Keratinocyte (primary cell): ENCODE measurements around the gene RBAK.
"Not testable (repeated sequence)": the region's sequence is repeated elsewhere in the genome, so short reads cannot be mapped to it uniquely, and the experiment has no call there.

Experiments
- CTCF ChIP-seq, 3 experiments: IDR thresholded peaks in 1 of 3; conservative IDR thresholded peaks in 1 of 3; optimal IDR thresholded peaks in 1 of 3; 2 replicates in 2 of 3; 3 replicates in 1 of 3; pipeline versions ENCODE3 to v1.5.1; 2011; ENCODE audit warnings: low read length in 3 of 3, mild to moderate bottlenecking in 3 of 3, moderate library complexity in 2 of 3, control low read depth in 1 of 3, inconsistent platforms in 1 of 3; ENCODE audit not compliant: insufficient read depth in 2 of 3; ENCODE audit errors: extremely low read depth in 1 of 3
- EZH2 ChIP-seq: IDR thresholded peaks from one replicate; pipeline ENCODE4 v1.6.1; 2012; ENCODE audit warnings: inconsistent platforms, mild to moderate bottlenecking, low read length, moderate library complexity

GRCh38 chr7:5017626-5018025 is 28.0 kb upstream of the RBAK start:
- TF ChIP-seq EZH2; CTCF (optimal IDR thresholded peaks at IDR 0.05 in 1 of 3, IDR thresholded peaks at IDR 0.05 in 1 of 3, conservative IDR thresholded peaks at IDR 0.05 in 1 of 3; ENCODE audit: extremely low read depth in 1 of 3, insufficient read depth in 2 of 3, low read length in 3 of 3): not testable (repeated sequence)
